Measurements from ENCODE around the gene ATP6V1G2.
A peak's percentile ranks its signal among the peaks of the same experiment; 100 is the strongest.
"Not testable (repeated sequence)": the region's sequence is repeated elsewhere in the genome, so short reads cannot be mapped to it uniquely, and the experiment has no call there.

Gene ATP6V1G2

GRCh38 chr6:31525932-31526591 is 20.3 kb downstream of the ATP6V1G2 start:
- no peak for DNase-seq

DNA sequence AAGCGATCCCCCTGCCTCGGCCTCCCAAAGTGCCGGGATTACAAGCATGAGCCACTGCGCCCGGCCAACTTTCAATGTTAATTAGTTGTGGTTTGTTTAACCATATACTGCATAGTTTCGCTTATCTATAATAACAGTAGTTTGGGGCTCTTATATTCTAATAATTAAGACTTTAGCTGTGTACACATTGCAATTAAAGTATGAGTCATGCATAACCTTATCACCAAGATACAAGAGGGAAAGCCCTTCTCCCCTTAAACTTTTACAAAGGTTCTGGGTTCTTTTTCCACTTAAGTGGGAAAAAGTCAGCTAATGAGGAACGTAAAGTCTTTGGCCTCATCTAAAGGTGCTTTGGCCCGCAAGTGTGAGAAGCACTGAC is 20.9 kb downstream of the ATP6V1G2 start:
- DNase-seq, result no peak

- no peak for DNase-seq
Measured at GRCh38 chr6:31521835-31522234, 24.6 kb downstream of the ATP6V1G2 start.

DNA sequence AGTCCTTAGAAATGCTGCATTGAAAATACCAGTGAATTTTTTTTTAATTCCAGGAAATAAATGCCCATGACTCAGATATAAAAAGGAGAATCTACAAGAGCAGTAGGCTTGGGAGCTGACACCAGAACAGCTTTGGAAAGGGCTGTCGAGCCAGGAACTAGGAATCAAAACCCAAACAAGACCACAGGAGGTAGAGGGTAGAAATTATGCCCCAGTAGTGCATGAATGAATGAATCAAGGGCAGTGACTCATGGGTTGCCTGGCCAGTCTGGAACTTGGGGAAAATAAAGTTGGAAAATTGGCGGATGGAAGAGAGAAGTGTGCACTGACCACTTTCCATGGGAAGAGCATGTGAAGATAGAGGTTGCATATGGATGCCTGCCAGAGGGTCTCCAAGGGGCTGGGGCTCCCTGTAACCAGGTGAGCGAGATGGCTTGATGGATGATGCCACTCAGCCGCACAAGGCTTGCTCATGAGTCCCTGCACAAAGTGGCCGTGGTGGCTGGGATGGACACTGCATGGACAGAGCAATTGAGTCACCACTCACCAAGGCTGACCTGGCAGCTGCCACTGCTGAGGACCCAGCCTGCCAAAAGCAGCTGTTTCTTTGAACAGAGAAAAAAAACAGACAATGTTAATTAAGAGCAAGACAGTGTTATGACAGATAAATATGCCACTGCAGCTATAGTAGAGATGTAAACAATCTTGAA is 32.8 kb downstream of the ATP6V1G2 start:
- no peak for DNase-seq

GRCh38 chr6:31510007-31510406 is 36.4 kb downstream of the ATP6V1G2 start:
- no peak for DNase-seq

DNA sequence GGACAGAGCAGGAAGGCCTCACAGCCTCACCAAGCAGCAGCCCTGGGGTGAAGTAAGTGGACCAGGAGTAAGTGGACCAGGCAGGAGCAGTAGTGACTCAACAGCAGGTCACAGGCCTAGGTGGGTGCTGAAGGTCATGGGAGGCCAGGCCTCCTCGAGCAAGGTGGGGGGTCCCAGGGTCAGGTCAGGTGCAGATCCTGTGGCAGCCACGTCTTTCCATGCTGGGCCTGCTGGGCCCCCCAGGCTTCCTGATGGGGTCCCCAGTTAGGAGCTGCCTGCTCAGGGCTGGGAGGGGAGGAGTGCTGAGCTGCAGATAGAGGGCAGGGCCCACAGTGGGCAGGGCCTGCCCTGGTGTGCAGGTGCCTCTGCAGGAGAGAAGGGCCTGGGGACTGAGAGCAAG is 37.4 kb downstream of the ATP6V1G2 start:
- not testable (repeated sequence) for DNase-seq

GRCh38 chr6:31502586-31502985 is 43.8 kb downstream of the ATP6V1G2 start:
- DNase-seq, result no peak

GRCh38 chr6:31499648-31500047 is 46.8 kb downstream of the ATP6V1G2 start:
- not testable (repeated sequence) for DNase-seq

DNA sequence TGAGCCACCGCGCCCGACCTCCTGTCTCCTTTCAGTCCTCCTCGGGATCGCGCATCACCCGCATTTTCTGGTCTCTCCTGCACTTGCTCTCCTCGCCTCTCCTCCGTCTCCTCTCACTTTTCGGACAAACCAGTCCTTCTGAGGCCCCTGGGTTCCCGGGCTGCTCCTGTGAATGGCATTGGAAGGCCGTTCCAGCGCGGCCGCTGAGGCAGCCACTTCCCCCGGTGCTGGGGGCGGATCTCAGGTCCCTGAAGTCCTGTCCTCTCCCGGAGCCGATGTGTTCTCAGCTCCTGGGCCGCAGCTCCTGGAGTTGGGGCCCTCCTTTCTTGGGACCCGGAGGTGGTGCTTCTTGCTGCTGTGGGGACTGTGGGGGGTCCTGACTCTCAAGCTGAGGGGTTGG is 47.7 kb downstream of the ATP6V1G2 start:
- no peak for DNase-seq

- peak; percentile 4 for DNase-seq
Measured at GRCh38 chr6:31497531-31498476, 48.6 kb downstream of the ATP6V1G2 start, which contains the start of gene MICB. MICB (plus strand) TSS chr6:31498145; CDS start chr6:31498194, 49 bp downstream.

DNA sequence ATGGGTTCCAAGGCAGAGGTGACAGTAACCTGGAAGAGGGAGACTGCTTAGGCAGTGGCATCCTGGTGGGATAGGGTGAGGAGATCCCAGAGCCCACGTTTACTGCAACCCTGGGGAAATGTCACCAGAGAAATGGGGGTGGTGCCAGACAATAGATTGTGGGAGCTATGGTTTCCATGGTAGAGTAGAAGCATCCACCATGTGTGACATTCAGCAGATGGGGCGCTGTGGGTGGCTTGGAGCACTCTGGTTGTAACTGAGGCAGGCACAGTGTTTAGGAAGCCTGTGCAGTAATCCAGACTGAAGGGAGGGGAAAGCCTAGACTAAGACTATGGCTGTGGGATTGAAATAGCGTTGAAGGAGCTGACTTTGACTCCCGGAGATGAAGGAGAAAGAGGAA is 49.6 kb downstream of the ATP6V1G2 start:
- not testable (repeated sequence) for DNase-seq

GRCh38 chr6:31495580-31495979 is 50.8 kb downstream of the ATP6V1G2 start:
- DNase-seq, result no peak
